GOT3 (cell line): Measurements from ENCODE around the gene DOP1B.
"Not testable (repeated sequence)": the region's sequence is repeated elsewhere in the genome, so short reads cannot be mapped to it uniquely, and the experiment has no call there.

Source experiments
- DNase-seq: peaks from one replicate; lab custom pipeline; 2025; ENCODE audit warnings: mixed read lengths; lab: John Stamatoyannopoulos, UW

DOP1B gene

GRCh38 chr21:36171336-36171735 lies 14.7 kb downstream of the DOP1B start:
- DNase-seq: no peak

GRCh38 chr21:36171741-36172331 lies 15.2 kb downstream of the DOP1B start:
- DNase-seq: no peak

- no peak for DNase-seq
Observed at GRCh38 chr21:36174780-36175179, 18.2 kb downstream of the DOP1B start.

- no peak for DNase-seq
Observed at GRCh38 chr21:36175771-36176565, 19.3 kb downstream of the DOP1B start.

GRCh38 chr21:36178349-36178748 lies 21.7 kb downstream of the DOP1B start:
- no peak for DNase-seq

- DNase-seq: no peak
Observed at GRCh38 chr21:36179145-36179544, 22.5 kb downstream of the DOP1B start.

GRCh38 chr21:36180963-36181362 lies 24.3 kb downstream of the DOP1B start:
- DNase-seq: no peak

GRCh38 chr21:36183144-36183795 lies 26.6 kb downstream of the DOP1B start:
- DNase-seq: no peak

GRCh38 chr21:36184545-36184944 lies 27.9 kb downstream of the DOP1B start:
- DNase-seq: no peak

- no peak for DNase-seq
Observed at GRCh38 chr21:36185523-36185922, 28.9 kb downstream of the DOP1B start.

- DNase-seq: no peak
Observed at GRCh38 chr21:36186081-36186480, 29.5 kb downstream of the DOP1B start.

- DNase-seq: no peak
Observed at GRCh38 chr21:36186506-36187399, 30.1 kb downstream of the DOP1B start.

GRCh38 chr21:36188081-36188681 lies 31.6 kb downstream of the DOP1B start:
- DNase-seq: no peak

GRCh38 chr21:36188937-36189336 lies 32.3 kb downstream of the DOP1B start:
- no peak for DNase-seq

- DNase-seq: no peak
Observed at GRCh38 chr21:36190736-36191135, 34.1 kb downstream of the DOP1B start.

- no peak for DNase-seq
Observed at GRCh38 chr21:36193200-36193599, 36.6 kb downstream of the DOP1B start.

GRCh38 chr21:36194024-36194423 lies 37.4 kb downstream of the DOP1B start:
- no peak for DNase-seq

- DNase-seq: no peak
Observed at GRCh38 chr21:36195613-36196012, 39.0 kb downstream of the DOP1B start.

- DNase-seq: no peak
Observed at GRCh38 chr21:36199021-36199420, 42.4 kb downstream of the DOP1B start.

- DNase-seq: not testable (repeated sequence)
Observed at GRCh38 chr21:36199575-36199974, 43.0 kb downstream of the DOP1B start.

GRCh38 chr21:36200081-36200561 lies 43.5 kb downstream of the DOP1B start:
- DNase-seq: no peak
